Endodermal cell (in vitro differentiated cells): ENCODE data around the gene SYN1. TPM values are rescaled to one million over a fixed set of nuclear protein-coding genes. Genes with fewer than 3 reads are reported as not detected.
A peak's percentile ranks its signal among the peaks of the same experiment; 100 is the strongest.

Experiments used
- DNase-seq: peaks from one replicate; pipeline ENCODE4 v3.0.0-alpha.2; 2017
- H3K27ac ChIP-seq: 2 replicates; pipeline ENCODE4 v1.5.1; 2013; ENCODE audit warnings: mild to moderate bottlenecking, low read depth, low read length, moderate library complexity
- H3K27me3 ChIP-seq: 2 replicates; pipeline ENCODE4 v1.6.1; 2013; ENCODE audit warnings: mild to moderate bottlenecking, low read length, moderate library complexity; ENCODE audit not compliant: insufficient read depth, control insufficient read depth, poor library complexity, severe bottlenecking
- H3K36me3 ChIP-seq: 2 replicates; pipeline ENCODE4 v1.7.0; 2013; ENCODE audit warnings: mild to moderate bottlenecking, low read length, moderate library complexity; ENCODE audit not compliant: control insufficient read depth, insufficient read depth
- H3K4me1 ChIP-seq: one replicate; pipeline ENCODE4 v1.7.0; 2013; ENCODE audit warnings: low read length; ENCODE audit not compliant: control insufficient read depth, insufficient read depth
- H3K4me3 ChIP-seq: 2 replicates; pipeline ENCODE4 v1.5.1; 2013; ENCODE audit warnings: mild to moderate bottlenecking, low read length, moderate library complexity
- H3K9ac ChIP-seq: 2 replicates; pipeline ENCODE4 v1.6.1; 2013; ENCODE audit warnings: mild to moderate bottlenecking, low read length, moderate library complexity; ENCODE audit not compliant: poor library complexity, severe bottlenecking; ENCODE audit errors: extremely low read depth
- H3K9me3 ChIP-seq: 2 replicates; pipeline ENCODE4 v1.6.1; 2013; ENCODE audit warnings: mild to moderate bottlenecking, low read length, moderate library complexity; ENCODE audit not compliant: control insufficient read depth
- H3K27ac Mint-ChIP-seq: 2 replicates; pipeline ENCODE4 v1.8.0; 2020; ENCODE audit warnings: mixed read lengths
- H3K27me3 Mint-ChIP-seq: 2 replicates; pipeline ENCODE4 v1.8.0; 2021; ENCODE audit warnings: mild to moderate bottlenecking, mixed read lengths; ENCODE audit not compliant: insufficient read depth
- H3K36me3 Mint-ChIP-seq: 2 replicates; pipeline ENCODE4 v1.8.0; 2020; ENCODE audit warnings: low read depth, mixed read lengths
- H3K4me1 Mint-ChIP-seq: 2 replicates; pipeline ENCODE4 v1.8.0; 2020; ENCODE audit warnings: mixed read lengths
- H3K4me3 Mint-ChIP-seq: 2 replicates; pipeline ENCODE4 v1.8.0; 2020; ENCODE audit warnings: mild to moderate bottlenecking, moderate library complexity, mixed read lengths
- H3K9me3 Mint-ChIP-seq: 2 replicates; pipeline ENCODE4 v1.8.0; 2020; ENCODE audit warnings: mild to moderate bottlenecking, mixed read lengths
- WGBS, 2 experiments: methylation state at CpG; one replicate each; pipeline versions ENCODE4 v1.1.5 to v1.1.7; 2013; ENCODE audit warnings: missing lambda C conversion rate in 2 of 2, mixed read lengths in 1 of 2; ENCODE audit not compliant: insufficient coverage in 1 of 2, insufficient read length in 1 of 2; 5-methylcytosine and 5-hydroxymethylcytosine counted together
- total RNA-seq, 2 donors: library from RNA; stranded (reverse); fragmentation: NEBNext Ultra II Directional in 1 of 2; extraction: Animal tissue kit (Norgen Biotek cat#: 25700) in 1 of 2; gene quantifications; 2 replicates in 1 of 2; 3 replicates in 1 of 2; pipeline ENCODE4 v1.2.1, GENCODE V29; 2021
- TF ChIP-seq, protein P1 (sequence below): fragments of 200-600 bp; sonication (generic); conservative IDR thresholded peaks from 2 replicates; pipeline ENCODE4 v1.5.0; 2021; ENCODE audit warnings: antibody characterized with exemption, mild to moderate bottlenecking

Gene SYN1
- total RNA-seq, 2 donors from 2014 or later = 4.9 to 5.3 TPM

- Histone ChIP-seq H3K4me1 (no peaks in the 10 kb centered on the region), H3K36me3 (peaks cover 26% of the 10 kb centered on the region), H3K4me3 (peak within 1 kb of the TSS; percentile 92), H3K27ac (peak within 1 kb of the TSS; percentile 83), H3K27me3 (no peaks in the 10 kb centered on the region), H3K9ac (peak within 1 kb of the TSS; percentile 68), H3K9me3 (no peaks in the 10 kb centered on the region)
- H3K27ac Mint-ChIP-seq = peak within 1 kb of the TSS; percentile 93
- peaks cover 54% of the 10 kb centered on the region for H3K9me3 Mint-ChIP-seq
- peaks cover 4% of the 10 kb centered on the region for H3K4me1 Mint-ChIP-seq
- WGBS, 2 experiments = 0% methylated on average over 12 to 59 of the region's 59 CpGs
- H3K36me3 Mint-ChIP-seq = peaks cover 18% of the 10 kb centered on the region
- peak; percentile 99 for DNase-seq
- no peaks in the 10 kb centered on the region for H3K27me3 Mint-ChIP-seq
- TF ChIP-seq, protein P1, sequence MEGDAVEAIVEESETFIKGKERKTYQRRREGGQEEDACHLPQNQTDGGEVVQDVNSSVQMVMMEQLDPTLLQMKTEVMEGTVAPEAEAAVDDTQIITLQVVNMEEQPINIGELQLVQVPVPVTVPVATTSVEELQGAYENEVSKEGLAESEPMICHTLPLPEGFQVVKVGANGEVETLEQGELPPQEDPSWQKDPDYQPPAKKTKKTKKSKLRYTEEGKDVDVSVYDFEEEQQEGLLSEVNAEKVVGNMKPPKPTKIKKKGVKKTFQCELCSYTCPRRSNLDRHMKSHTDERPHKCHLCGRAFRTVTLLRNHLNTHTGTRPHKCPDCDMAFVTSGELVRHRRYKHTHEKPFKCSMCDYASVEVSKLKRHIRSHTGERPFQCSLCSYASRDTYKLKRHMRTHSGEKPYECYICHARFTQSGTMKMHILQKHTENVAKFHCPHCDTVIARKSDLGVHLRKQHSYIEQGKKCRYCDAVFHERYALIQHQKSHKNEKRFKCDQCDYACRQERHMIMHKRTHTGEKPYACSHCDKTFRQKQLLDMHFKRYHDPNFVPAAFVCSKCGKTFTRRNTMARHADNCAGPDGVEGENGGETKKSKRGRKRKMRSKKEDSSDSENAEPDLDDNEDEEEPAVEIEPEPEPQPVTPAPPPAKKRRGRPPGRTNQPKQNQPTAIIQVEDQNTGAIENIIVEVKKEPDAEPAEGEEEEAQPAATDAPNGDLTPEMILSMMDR = no peak
- peak within 1 kb of the TSS; percentile 79 for H3K4me3 Mint-ChIP-seq
Measured at GRCh38 chrX:47560934-47561658, 58.6 kb downstream of the SYN1 start, which contains the start of gene ARAF. TSS of gene ARAF (plus strand) at chrX:47561205. CDS start at chrX:47562968, 1,763 bp downstream.

DNA sequence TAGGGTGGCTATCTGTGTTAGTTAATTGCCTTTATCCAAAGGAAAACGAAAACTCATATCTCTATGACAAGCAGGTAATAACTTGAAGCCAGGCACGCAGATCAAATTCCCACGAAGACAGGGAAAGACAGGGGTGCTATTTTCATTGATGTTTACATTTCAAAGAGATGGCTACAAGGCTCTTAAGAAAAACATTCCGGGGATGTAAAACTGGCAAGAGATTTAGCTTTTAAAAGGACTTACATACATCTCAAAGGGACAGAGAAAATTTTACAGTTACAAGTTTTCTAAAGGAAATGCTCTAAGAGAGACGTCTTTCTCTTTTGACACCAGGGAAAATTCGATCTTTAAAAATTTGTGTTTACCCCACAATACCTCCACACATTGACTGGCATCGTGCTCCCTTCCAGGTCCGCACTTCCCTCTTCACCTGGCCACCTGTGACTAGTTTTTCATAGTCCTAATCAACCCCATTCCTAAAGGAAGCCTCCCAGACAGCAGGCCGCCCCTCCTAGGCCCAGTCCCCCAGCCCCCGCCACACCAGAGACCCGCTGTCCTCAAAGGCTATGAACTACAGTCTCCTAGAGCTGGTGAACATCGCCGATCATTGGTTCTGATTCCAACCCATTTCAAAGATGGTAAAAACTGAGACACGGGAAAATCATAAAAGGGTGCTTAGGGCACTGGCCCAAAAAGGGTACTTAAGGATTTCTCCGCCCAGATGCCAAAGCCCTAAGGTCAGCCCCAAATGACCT is 59.3 kb downstream of the SYN1 start:
- H3K27ac ChIP-seq = no peak overlapping the region
- WGBS, 2 experiments = 14 to 20% methylated on average over 5 to 15 of the region's 15 CpGs
- H3K4me3 ChIP-seq = peak overlapping the region; percentile 92
- H3K27me3 Mint-ChIP-seq = no peaks in the 10 kb centered on the region
- no peaks in the 10 kb centered on the region for H3K27me3 ChIP-seq
- no peaks in the 10 kb centered on the region for H3K4me1 ChIP-seq
- peaks cover 25% of the 10 kb centered on the region for H3K36me3 ChIP-seq
- TF ChIP-seq, protein P1 = no peak
- H3K36me3 Mint-ChIP-seq = peaks cover 17% of the 10 kb centered on the region
- H3K9me3 ChIP-seq = no peaks in the 10 kb centered on the region
- DNase-seq = no peak
- H3K4me3 Mint-ChIP-seq = peak overlapping the region; percentile 79
- peak overlapping the region; percentile 18 for H3K9ac ChIP-seq
- H3K27ac Mint-ChIP-seq = peak overlapping the region; percentile 93
- peaks cover 53% of the 10 kb centered on the region for H3K9me3 Mint-ChIP-seq
- peaks cover 4% of the 10 kb centered on the region for H3K4me1 Mint-ChIP-seq

GRCh38 chrX:47558436-47558835 is 61.2 kb downstream of the SYN1 start:
- H3K36me3 ChIP-seq = peaks cover 6% of the 10 kb centered on the region
- Mint-ChIP-seq H3K9me3 (peaks cover 47% of the 10 kb centered on the region), H3K27ac (no peak overlapping the region), H3K4me1 (peaks cover 4% of the 10 kb centered on the region), H3K36me3 (peaks cover 3% of the 10 kb centered on the region), H3K27me3 (no peaks in the 10 kb centered on the region), H3K4me3 (no peak overlapping the region)
- H3K27me3 ChIP-seq = no peaks in the 10 kb centered on the region
- no peak overlapping the region for H3K9ac ChIP-seq
- H3K27ac ChIP-seq = no peak overlapping the region
- no peak overlapping the region for H3K4me3 ChIP-seq
- TF ChIP-seq, protein P1 = no peak
- no peaks in the 10 kb centered on the region for H3K9me3 ChIP-seq
- 95 to 100% methylated on average over 2 to 3 of the region's 3 CpGs for WGBS, 2 experiments
- no peak for DNase-seq
- H3K4me1 ChIP-seq = no peaks in the 10 kb centered on the region
